GOT3 (cell line): ENCODE data around the gene KREMEN1.
"Not testable (repeated sequence)": the region's sequence is repeated elsewhere in the genome, so short reads cannot be mapped to it uniquely, and the experiment has no call there.

Experiments used
- DNase-seq: peaks from one replicate; lab custom pipeline; 2025; ENCODE audit warnings: mixed read lengths; lab: John Stamatoyannopoulos, UW

KREMEN1 gene

DNA sequence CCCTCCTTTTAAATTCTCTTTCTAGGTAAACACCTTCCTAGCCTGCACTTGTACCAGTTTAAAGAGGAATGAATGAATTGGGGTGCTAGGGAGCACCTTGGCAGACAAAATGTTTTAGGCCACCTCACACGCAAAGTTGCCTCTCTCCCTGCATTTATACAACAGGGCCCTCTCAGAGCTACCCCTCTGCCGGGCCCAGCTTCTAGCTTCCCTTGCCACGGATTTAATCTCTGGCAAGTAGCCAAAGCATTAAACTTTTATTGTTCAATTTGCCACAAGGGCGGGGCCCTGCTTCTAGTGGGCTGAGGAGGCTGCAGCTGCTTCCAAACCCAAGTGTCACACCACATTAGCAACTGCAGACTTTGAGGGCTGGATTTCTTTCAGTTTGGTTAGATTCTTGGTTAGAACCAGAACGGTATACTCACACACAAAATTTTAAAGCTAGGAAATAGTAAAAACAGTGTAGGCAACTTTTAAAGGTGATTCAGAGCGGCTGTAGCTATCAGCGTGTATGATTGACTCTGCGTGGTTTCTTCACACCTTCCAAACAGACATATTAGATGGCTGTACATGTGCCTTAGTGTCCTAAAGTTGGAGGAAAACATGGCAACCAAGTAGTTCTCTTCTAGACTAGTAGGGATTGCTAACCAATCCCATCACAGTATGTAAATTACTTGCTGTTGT is 6.5 kb downstream of the KREMEN1 start:
- no peak for DNase-seq

DNA sequence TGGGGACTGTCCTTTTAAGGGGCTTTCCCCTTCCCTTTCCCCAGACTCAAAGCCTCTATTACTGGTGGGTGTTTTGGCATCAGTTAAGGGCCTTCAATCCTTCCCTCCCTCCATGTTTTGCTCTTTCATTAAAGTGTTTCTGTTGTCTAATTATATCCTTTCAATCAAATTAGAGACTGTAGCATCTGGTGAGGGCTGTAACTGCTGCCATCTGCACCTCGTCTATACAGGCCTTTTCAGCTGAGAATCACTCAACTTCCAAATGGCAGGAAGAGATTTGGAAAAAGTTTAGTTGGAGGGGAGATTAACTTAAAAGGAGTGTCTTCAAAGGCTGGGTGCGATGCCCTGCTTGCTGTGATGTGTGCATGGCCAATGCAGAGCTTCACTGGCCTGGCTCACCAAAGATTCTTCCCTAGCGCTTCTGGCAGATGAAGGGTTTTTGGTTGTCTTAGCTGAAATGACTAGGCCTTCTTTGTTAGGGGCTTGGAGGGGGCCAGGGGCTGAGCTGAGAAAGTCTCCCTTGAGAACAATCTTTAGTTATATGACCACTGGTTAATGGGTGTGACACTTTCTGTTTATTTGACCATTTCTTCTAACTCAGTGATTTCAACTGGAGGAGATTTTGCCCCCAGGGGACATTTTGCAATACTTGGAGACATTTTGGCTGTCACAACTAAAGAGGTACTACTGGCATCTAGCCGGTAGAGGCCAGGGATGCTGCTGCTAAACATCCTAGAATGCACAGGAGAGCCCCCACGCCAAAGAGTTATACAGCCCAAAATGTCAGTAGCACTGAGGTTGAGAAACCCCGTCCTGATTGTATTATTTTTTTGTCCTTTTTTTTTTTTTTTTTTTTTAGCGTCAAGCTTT is 7.5 kb downstream of the KREMEN1 start:
- no peak for DNase-seq

DNA sequence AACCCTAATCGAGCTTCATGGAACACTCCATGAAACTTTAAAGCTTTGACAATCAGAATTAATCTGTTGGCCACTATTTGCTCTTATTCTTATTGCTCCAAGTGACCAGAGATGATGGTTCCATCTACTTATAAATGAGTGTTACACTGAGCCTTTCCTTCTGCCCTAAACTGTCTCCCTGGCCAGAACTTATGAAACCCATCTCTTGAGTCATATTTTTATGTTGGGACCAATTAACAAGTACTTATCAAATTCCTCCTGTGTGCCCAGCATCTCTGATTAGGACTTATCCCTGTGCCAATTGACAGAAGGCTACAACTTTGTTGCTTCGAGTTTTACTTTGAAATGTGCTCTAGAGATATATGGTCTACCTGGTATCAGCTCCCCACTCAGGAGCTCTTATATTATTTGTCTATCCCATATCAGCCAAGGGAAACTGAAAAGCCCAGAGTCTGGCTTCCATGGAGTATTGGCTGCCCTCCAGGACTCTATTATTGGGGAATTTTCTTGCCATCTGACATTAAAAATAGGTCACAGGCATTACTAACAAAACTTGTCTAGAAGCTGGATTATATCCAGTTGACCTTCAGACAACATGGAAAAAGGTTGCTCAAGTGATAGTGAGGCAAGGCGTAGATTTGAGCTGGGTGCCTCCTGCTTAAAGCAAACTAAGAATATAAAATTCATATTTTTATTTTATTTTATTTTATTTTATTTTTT is 8.8 kb downstream of the KREMEN1 start:
- no peak for DNase-seq

DNA sequence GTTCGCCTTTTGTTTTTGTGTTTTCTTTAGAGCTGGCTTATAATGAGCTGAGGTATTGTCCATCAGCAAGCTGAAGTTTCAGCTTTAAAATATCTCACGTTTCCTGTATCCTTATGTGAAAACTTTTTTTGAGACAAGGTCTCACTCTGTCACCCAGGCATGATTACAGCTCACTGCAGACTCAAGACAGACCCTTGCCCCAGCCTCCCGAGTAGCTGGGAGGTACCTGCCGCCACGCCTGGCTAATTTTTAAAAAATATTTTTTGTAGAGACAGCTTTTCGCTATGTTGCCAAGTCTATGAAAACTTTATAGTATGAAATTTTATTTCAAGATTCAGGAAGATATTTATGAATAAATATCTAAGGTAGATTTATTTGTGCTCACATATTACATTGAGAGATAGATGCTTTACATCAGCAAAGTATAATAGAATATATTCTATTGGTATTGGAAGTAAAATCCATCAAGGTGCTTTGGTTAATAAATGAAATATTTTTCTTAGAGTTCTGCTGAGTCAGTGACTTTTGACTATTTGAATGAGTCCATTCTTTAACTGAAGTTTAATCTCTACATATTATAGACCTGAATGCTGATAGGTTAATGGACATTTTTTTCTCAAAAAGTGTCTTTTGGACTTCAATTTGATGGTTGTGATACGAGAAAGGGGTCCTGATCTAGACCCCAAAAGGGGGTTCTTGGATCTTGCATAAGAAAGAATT is 10.2 kb downstream of the KREMEN1 start:
- DNase-seq, result no peak

DNA sequence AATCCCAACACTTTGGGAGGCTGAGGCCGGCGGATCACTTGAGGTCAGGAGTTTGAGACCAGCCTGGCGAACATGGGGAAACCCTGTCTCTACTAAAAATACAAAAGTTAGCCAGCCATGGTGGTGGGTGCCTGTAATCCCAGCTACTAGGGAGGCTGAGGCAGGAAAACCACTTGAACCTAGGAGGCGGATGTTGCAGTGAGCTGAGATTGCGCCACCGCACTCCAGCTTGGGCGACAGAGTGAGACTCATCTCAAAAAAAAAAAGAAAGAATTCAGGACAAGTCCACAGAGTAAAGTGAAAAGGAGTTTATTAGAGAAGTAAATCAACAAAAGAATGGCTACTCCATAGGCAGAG is 10.7 kb downstream of the KREMEN1 start:
- not testable (repeated sequence) for DNase-seq

DNA sequence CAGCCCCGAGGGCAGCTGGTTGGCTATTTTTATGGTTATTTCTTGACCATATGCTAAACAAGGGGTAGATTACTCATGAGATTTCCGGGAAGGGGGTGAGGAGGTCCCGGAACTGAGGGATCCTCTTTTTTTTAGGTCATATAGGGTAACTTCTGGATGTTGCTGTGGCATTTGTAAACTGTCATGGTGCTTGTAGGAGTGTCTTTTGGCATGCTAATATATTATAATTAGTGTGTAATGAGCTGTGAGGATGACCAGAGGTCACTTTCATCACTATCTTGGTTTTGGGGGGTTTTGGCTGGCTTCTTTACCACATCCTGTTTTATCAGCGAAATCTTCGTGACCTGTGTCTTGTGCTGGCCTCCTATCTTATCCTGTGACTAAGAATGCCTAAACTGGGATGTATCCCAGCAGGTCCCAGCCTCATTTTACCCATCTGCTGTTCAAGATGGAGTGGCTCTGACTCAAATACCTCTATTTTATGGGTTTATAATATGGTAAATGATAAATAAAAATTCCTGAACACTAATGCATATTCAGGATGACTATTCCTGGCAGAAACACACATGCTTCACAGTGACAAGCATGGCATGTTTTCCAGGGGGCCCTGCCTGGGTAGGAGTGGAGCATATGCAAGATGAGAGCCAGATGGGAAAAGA is 11.2 kb downstream of the KREMEN1 start:
- no peak for DNase-seq

DNA sequence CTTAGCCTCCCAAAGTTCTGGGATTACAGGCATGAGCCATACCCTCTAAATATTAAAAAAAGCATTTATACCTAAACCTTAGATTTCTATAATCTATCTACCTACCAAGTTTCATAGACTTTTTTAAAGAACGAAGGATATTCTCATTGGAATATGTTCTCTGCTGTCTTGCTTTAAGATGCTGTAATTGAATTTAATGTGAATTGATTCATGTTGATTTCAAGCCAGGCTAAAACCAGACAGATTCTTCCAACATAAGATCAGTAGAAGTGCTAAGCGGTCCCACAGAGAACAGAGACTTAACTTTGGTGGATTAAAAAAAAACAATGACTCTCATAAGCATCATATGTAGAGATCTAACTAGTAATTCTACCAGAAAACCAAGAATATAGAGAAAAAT is 14.2 kb downstream of the KREMEN1 start:
- DNase-seq, result no peak

DNA sequence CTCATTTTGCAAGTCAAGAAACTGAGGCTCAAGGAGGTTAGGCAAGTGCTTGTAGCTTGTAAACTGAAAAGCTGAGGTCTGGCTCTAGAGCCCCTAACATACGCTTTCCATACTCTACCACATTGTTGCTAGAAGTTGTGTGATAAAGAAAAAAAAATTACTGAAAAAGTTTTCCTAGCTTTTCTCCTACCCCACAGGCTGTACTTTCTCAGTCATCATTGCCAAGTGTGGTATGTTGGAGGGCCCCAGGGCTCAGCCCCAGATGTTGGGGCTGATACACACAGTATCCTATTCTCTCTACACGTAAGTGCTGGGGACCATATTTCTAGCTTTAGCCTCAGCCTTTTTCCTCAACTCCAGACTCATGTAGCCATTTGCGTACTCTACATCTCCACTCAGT is 16.0 kb downstream of the KREMEN1 start:
- no peak for DNase-seq

DNA sequence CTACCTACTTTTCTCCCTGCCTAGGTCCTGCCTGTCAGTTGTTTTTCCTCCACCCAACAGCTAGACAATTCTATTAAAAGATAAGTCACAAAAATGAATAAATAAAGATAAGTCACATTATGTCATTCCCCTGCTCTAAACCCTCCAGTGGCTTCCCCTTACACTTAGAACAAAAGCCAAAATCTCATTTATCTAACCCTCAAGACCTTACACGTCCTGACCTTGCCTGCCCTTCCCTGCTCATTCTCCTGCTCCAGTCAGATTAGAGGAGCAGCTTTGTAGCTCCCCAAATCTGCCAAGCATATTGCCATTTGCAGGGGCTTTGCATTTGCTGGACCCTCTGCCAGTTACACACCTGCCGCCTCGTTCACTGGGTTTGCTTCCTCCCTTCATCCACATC is 16.7 kb downstream of the KREMEN1 start:
- DNase-seq, result no peak

DNA sequence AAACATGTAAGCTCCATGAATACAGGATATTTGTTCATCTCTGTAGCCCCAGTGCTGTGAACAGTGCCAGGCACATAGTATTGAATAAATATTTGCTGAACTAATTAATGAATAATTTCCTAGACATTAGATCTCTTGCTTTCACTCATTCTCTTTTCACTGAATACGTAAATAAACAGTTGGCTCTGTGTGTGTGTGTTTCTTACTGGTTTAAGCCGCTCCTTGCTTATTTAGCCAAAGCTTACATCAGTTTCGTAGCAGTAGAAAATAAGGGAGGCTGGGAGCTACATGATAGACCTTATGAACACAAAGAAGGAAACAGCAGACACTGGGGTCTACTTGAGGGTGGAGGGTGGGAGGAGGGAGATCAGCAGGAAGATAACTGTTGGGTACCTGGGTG is 17.2 kb downstream of the KREMEN1 start:
- no peak for DNase-seq

DNA sequence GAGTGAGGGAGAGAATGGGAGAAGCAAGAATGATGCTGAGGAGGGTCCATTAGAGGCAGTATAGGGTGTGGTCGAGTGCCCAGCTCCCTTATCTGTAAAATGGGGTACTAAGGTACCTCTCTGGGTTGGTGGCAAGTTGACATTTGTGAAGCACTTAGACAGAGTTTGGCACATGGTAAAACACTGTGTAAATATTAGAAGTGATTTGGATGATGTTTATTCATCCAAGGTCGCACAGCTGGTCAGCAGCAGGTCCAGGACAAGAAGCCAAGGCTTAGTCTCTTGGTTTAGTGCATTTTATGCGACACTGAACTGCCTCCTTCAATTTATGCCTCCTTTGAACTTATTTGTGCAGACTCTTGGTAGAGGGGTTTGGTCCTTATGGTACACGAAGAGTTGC is 19.4 kb downstream of the KREMEN1 start:
- no peak for DNase-seq

DNA sequence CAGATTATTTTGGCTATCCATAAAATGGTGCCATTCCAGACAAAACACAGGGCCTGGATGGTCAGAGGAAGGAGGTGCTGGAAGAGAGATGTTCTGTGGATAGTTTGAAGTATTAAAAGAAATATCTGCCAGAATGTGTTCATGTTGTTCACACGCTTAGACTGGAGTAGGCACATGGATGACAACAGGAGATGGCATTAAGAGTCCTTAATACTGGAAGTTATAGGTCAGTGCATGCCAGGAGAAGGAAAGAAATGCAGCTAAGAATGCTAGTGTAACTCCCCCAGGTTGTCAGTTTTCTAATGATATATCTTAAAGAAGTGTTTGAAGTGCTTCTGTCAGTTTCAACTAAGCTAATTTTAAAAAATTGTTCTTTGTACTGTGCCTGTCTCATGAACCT is 20.2 kb downstream of the KREMEN1 start:
- no peak for DNase-seq

DNA sequence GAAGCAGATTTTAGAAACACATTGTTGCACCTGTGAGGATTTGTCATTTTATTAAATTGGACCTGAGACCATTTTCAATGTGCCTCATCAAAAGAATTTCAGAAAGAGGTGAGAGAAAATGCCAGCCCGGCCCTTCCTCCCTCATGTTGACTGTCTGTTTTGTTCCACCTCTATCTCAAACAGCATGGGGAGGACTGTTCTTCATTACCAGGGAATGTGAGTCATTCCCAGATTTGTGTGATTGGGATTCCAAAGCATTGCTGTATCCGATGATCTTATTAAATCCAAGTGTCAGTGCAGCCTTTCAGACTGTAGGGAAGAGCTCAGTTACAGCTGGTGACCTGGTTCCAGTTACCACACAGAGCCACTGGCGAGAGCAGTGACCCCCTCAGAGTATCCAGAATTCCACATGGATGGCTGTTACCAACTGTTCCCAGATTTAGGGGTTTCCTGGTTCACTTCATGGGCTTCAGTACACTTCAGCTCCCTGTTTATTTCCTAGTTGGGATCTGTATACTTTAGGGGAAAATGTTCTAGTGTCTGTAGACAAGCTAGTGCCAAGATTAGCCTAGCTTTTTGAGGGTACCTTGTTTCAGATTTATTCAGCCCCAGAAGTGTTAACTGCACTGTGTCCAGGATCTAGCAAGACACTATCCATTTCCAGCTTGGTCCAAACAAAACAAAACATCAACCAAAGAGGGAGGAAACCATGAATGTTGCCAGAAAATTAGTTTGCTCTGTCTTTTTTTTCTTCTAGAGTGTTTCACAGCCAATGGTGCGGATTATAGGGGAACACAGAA is 20.9 kb downstream of the KREMEN1 start:
- no peak for DNase-seq

DNA sequence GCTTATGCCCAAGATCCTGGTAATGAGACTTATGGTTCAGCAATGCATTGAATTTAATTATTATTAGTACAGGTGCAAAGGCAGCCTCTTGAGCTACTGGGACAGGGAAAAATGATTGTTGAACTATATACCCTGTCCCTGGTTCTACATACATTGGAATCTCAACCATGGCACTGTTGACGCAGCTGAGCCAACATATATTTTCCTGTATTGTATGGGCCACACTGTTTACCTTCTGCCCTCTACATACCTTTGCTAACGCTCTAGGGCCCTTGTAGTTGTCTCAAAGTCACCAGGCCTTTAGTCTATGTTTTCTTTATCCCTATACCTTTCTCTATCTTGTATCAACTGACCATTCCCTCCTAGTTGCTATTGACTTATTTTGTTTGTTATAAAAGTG is 22.6 kb downstream of the KREMEN1 start:
- no peak for DNase-seq

DNA sequence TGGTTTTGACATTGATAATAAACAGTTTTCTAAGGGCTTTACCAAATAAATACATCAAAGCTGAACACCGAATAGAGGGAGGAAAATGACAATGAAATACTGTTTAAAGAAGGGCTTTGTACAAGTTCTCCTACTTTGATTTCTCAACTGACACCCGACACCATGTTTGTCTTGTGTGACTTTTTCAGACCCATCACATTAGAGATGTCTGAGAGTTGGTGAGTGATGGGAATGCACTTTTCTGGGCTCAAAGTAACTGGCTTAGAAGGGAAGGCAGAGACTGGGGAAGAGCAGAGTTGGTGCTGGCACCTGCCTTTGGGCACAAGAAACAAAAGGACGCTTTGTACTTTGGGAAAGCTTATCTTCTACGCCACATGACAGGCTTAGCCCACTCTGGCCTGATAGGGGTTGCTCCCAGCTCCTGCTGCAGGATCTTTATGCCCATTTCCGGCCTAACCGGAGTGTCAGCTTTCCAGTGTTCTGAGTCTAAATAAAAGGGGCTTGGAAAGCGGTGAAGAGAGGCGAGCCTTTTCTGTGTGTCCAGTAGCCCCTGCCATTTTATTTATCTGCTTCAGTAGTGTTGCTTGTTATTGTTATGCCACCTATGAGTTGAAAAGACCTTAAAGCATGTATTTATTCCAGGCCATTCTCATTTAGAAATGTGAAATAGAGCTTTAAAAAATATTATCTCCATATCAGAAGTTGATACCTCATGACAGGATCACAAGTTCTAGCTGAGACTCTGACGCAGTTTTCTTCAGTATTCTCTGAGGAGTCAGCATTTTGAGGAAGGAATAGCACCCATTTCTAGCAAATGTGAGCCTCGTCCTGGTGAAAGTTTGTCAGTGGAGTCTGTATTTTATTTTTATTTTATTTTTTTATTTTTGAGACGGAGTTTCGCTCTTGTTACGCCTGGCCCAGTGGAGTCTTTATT is 24.2 kb downstream of the KREMEN1 start:
- DNase-seq, result no peak

DNA sequence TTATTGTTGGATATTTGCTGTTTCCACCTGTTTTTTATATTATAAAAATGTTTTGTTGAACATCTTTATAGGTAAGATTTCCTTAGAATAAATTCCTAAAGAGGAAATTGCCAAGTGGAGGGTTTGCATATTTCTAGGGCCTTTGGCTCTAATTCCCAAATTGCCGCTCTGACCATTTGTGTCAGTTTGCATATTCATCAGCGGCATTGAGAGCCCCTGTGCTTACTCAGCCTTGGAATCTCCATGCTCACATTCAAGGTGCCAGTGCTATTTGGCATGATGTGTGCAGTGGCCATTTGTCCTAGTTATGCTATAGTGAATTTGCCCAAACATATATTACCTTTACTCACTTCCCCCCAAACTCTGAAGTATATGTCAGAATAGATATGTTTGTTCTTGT is 25.5 kb downstream of the KREMEN1 start:
- no peak for DNase-seq

DNA sequence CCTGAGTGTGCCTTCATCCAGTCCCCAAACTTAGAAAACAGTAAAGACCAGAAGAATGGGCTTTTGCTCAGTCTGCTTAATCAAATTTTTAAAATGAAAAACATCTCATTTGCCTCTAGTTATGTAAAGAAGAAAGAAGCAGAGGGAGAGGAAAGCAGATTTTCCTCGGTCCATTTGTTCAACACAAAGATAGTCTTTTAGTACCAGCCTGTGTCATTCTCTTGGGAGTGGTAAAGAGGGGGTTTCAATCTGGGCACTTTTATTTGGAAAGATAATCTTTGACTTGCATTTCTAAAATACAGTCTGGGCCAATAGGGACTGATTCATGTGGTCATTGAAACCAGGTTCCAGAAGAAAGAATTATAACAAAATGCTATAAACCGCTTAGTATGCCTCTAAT is 29.5 kb downstream of the KREMEN1 start:
- no peak for DNase-seq

DNA sequence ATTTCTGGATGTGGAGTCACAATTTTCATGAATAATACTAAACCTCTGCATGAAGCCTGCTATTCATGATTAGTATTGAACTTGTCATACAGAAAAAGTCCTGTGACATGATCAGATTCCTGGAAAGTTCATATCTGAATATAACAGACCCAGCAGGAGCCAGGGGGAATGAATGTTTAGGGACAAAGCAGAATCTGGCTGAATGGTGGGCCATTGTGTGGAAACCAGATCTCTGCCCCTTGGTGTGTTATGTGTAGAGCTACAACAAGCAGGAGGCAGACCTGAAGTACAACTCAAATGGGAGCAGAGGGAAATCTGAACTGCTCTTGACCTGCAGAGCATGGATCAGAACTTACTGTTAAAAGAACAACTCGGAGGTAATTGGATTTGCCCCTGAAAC is 30.3 kb downstream of the KREMEN1 start:
- no peak for DNase-seq

DNA sequence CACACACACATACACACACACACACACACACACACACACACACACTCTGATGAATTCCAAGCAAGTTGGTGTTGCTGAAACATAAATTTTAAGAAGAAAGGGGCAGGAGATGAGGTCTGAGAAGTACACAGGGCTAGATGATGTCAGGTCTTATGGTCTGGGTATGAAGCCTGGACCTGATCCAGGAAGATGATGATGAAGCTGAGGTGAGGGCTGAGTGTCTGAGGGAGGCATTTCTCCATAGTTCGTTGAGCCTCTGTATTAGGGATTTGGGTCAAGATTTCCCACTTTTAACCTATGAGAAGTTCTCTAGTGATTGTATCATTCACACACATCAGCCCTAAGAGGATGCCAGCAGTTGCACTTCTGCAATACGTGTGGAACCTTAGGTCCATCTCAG is 32.6 kb downstream of the KREMEN1 start:
- DNase-seq, result no peak

DNA sequence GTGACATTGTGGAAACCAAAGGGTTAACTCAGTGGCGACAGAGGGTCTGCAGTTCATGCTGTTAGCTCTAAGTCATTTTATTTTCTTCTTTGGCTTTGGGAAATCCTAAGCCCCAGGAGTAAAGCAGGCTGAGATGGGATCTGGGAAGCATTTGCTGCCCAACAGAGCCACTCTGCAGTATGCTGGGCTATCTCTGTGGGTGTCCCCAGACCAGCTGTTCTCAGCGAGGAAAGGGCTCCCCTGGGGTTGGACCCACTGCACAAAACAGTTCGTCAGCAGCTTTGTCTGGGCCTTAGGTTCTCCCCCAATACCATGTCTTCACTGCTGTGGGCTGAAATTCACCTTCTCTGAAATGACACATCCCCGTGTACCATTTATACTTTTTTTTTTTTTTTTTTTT is 34.0 kb downstream of the KREMEN1 start:
- DNase-seq, result no peak
